HG03354 (cell line): ENCODE measurements around the gene GYS2.
"Not testable (repeated sequence)": the region's sequence is repeated elsewhere in the genome, so short reads cannot be mapped to it uniquely, and the experiment has no call there.

ENCODE experiments used
- ATAC-seq: cut with Tn5 transposase; IDR thresholded peaks from one replicate; pipeline ENCODE4 v1.9.1; 2021; ENCODE audit warnings: mild to moderate bottlenecking; ENCODE audit not compliant: unreplicated experiment, poor library complexity, severe bottlenecking

Gene GYS2

DNA sequence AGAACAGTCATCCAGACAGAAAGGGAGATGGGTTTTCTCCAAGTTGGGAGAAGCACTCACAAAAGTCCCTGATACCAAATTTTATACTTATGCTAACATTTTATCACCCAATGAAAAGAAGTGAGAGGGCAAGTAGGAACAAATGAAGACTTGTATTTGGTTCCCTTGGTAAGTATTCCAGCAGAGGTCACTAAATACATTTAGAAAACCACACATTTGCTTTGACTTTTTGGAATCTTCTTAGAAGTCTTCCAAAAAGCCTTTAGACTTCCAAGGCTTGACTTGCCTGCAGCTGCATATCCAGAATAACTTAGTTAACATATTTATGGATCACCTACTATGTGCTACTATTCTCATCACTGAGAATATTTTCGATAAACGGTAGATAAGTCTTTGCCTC, 3.1 kb upstream of the GYS2 start:
- no peak for ATAC-seq

DNA sequence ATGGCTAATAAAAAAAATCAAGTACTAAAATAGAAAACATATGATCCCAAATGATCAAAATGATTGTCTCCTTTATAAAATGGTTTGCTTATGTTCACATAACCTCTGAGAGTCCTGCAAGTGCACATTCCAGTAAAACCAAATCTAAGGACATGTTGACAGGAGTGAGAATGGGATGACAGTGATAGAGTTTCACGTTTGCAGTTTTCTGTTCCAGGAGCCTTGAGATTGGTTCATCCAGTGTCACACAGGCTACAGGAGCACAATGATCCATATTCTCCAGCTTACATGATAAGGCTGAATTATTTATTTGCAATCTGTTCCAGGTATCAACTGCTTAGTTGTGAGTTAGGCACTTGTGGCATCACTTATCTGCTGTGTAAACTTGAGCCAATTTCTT, 1.5 kb upstream of the GYS2 start:
- no peak for ATAC-seq

DNA sequence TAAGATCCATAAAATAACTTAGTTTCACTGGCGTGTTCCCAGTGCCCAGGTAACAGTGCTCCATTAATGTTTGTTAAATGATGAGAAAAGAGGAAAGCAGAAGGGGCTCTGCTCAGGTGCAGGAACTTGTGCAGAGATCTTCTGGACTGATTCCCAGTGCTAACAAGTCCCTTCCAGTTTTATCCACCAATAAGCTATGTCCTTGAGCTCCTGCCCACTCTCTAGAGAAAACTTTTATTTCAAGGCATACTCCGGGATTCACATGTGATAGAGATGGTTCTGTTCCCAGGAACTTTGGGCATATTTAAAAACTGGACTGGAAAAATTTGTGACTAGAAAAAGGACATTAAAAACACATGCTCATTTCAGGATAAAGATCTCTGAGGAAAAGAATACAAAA, 1.9 kb downstream of the GYS2 start:
- no peak for ATAC-seq

DNA sequence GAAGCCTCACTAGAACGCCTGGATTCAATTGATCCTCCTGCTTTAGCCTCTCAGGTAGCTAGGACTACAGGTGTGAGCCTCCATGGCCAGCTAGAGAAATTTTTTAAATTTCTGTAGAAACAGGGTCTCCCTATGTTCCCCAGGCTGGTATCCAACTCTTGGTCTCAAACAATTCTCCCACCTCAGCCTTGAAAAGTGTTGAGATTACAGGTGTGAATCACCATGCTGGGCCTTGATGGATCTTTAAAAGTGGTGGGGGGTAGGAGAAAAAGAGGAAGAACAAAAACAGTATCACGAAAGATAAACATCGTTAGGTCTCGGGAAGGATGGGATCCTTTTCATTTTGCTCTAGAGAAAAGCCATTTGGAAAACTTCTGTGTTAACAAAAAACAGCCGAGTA, 4.5 kb downstream of the GYS2 start:
- ATAC-seq, result no peak

DNA sequence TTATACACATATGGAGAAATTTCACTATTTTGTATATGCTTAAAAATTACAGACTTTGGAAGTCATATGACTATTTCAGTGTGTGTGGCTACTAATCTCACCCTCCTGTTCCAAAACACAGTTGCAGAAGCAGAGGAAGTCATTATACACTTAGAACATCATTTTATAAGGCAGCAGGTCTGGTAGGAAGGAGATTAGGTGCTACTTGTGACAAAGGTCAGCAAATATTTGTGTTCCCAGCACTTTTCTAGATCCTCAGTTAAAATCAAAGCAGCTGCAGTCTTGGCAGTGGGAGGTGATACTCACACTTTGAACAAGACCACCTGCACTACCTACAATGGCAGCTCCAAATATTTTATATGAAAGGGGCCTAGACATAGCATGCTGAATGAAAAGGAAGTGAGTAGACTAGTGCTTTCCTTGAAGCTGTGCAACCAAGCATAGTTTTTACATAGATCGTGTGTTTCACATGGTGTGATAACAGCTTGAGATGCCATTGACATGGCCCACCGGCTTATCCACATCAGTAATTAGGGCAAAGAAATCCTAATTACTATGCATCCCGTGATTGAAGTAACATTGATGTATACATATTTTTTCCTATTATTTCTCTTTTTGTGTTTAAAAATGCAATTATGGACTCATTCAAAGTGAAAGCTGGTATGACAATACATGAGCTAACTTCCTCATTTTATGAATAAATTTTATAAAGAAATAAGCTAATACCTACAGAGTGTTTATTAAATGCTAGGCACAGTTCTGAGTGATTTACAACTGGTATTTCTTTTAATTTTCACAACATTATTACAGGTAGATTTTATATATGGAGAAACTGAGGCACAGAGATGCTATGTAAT, 5.3 kb downstream of the GYS2 start:
- no peak for ATAC-seq

DNA sequence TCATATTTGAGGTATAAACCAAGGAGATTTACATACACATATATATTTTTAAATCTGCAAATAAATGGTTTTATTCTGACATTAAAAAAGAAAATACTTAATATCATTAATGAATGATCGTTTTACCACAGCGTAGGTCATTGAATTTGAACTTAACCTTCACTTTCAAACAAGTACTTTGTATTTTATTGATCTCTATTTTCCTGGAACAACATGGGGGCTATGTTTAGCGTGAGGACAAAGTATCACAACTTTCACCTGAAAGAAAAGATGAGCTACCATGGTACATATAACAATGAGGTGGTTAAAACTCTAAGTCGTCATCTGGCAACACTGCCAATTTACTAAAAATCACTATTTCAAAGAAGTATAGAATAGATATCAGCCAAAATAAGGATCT, 6.0 kb downstream of the GYS2 start:
- ATAC-seq, result no peak

DNA sequence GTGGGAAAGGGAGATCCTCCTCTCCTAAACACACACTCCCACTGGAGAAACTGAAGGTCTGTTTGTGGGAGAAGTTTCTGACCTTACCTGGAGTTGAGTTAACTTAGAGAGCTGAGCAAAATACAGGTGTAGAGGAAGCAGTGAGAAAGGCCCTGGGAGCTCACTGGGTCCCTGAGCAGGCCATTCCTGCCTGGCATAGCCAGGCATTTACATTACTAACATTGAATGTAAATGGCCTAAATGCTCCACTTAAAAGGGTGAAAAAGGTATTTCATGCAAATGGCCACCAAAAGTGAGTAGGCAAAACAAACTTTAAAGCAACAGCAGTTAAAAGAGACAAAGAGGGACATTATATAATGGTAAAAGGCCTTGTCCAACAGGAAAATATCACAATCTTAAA, 9.3 kb downstream of the GYS2 start:
- ATAC-seq, result not testable (repeated sequence)

DNA sequence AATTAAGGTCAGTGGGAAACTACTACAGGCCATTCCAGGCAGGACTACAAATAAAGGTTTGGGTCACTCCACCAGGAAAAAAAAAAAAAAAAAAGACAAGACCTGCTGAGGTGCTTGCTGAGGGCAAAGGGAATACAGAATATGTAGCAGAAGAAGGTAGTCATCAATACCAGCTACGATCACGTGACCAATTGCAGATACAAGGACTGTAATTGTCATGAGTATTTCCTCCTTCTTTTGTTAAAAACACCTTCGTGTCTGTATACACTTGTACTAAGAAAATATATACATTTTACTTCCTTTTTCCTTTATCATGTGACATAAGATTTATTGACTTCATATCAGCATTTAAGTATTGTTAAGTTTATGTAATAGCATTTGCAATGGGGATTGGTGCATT, 19.2 kb downstream of the GYS2 start:
- no peak for ATAC-seq

DNA sequence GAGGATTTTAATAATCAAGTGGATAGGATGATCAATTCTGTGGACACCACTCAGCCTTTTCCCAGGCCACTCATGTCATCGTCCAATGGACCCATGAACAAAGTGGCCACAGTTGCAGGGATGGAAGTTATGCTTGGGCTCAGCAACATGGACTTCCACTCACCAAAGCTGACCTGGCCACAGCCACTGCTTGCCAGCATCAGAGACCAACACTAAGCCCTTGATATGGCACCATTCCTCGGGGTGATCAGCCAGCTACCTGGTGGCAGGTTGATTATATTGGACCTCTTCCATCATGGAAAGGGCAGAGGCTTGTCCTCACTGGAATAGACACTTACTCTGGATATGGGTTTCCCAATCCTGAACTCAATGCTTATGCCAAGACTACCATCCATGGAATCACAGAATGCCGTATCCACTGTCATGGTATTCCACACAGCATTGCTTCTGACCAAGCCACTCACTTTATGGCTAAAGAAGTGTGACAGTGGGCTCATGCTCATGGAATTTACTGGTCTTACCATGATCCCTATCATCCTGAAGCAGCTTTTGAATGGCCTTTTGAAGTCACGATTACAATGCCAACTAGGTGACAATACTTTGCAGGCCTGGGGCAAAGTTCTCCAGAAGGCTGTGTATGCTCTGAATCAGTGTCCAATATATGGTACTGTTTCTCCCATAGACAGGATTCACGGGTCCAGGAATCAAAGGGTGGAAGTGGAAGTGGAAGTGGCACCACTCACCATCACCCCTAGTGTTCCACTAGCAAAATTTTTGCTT, 20.1 kb downstream of the GYS2 start:
- not testable (repeated sequence) for ATAC-seq

DNA sequence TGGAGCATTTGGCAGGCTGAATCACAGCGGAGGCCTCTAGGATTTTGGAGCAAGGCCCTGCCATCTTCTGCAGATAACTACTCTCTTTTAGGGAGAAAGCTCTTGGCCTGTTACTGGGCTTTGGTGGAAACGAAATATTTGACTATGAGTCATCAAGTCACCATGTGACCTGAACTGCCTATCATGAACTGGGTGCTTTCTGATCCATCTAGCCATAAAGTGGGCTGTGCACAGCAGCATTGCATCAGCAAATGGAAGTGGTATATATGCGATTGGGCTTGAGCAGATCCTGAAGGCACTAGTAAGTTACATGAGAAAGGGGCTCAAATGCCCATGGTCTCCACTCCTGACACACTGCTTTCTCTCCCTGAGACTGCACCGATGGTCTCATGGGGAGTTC, 21.1 kb downstream of the GYS2 start:
- no peak for ATAC-seq

DNA sequence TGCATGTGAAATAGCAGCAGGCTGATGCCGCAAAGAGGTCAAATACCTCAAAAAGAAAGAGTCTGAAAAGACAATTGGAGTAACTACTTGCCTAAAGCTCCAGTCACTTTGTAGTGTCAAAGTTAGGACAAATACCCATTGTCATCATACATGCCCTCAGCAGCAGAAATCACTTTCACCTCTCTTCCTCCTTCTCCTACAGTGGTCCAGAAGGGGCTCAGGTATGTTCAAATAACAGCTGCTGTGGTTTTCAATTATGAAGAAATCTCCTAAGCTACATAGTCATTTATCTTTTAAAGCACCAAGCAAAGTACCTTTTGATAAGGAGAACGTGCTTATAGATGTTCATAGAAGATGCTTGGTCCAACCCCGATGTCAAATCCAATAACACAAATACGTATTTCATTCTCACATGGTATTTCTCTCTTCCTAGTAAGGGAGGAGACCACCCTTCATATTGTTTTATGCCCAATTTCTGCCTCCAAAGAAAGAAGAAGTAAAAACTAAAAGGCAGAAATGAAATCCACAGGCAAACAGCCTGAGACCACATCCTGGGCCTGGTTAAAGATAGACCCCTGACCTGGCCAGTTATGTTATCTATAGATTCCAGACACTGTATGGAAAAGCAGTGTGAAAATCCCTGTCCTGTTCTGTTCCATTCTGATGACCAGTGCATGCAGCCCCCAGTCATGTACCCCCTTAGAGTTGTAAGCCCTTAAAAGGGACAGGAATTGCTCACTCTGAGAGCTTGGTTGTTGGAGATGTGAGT, 23.7 kb downstream of the GYS2 start:
- no peak for ATAC-seq

DNA sequence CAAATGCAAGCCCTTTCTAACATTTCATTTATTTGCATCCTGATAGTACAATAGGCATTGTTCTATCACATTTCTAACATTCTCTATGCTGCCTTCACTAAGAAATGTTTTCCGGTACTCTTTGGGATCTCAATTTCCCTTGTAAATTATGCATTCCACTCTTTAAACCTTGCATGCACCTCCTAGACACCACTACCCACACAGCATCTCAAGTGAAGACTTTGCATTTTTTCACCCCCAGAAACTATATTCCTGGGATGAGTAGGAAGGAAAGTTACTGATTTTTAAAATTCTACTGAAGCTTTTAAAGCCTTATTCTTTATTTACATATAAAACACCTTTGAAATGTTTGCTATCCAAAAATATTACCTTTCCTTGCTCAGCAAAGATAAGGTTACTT, 27.1 kb downstream of the GYS2 start:
- no peak for ATAC-seq

DNA sequence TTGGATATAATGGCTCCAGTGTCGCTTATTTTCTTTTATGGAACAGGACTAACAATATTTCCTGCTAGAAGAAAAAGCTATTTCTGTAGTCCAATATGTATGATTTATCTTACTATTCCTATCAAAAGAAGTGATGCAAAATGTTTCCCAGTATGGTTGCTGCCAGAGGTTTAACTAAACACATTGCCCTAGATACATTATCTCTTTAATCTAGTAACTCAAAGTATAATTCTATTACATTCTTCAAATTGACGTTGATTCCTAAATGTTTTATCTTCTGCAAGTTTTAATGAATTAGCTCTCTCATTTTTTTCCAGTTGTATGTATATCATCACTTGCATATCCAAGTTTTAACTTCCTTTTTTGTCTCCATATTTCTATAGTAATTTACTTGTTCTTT, 28.2 kb downstream of the GYS2 start:
- ATAC-seq, result no peak

DNA sequence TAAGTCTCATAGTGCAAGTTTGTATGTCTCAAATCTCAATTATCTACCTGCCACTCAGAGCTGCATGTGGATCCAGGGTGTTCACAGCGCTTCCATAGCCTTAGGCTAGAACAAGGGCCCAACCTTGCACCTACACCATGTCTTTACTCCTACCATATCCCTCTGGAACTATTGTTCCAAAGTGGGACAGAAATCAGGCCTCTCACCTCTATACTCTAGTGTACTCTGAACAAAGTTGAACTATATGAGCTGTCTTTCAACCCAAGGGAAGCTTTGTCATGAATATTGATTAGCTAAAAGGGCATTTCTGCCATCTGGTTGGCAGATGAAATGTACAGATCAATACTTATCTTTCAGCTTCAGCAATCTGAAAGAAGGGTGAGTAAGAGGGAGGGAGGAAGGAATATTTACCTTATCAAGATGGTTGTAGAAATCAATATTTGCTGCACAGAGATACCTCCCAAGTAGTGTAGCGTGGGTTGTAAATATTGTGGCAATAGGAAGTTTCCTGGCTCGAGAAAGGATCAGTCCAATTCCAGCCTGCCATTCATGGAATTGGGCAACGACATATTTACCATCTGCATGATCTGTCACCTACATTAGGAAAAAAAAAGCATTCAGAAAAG, 30.8 kb downstream of the GYS2 start:
- ATAC-seq, result no peak

DNA sequence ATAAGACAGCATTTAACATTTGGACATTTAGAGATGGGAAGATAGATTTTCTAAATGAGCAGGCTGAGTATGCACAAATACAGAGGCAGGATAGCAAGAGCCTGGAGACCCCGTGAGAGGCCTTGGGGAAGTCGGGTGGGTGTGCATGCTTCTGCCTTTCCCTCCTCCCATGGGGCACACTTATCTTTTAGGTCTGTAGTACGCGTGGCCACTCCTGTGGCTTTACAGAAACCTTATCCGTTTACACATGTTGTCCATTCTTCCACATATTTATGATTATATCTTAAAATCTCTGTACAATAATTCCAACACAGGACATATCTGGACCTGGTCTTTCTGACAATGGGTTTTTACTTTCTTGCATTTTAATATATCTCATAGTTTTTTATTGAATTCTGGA, 33.6 kb downstream of the GYS2 start:
- no peak for ATAC-seq

DNA sequence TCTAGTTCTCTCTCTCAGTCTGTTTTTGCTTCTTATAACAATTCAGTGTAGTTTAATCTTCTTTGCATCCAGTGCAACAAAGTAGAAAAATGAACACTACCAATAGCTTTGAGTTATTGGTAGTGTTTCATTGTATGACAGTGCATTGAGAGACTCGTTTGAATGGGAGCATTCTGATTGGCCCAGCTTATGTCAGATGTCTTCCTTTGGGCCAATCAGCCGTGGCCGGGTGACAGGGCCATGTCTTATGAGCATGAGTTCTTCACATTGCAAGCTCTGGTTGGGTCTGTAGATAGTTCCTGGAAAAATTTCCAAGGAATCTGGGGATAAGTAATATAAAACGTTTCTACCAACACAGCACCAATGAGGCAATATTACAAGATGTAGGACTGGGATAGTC, 36.5 kb downstream of the GYS2 start:
- ATAC-seq, result no peak

DNA sequence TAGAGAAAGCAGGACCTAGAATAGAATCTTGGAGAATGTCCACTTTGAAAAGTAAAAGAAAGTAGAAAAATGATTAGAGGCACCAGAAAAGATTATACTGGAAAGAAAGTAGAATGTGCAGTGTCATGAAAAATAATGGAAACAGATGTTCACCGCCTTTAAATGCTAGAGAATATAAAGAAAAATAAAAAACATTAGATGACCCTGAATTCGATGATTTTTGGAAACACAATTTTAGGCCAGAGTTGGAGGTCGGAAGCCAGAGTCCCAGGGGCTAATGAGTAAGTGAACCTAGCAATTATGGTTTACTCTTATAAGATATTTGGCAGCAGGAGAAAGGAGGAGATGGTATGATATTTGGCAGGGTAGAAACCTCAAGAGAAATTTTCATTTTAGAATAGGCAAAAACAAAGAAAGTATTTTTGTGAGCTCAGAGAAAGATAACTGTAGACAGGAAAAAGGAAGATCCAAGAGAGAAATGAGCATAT, 37.7 kb downstream of the GYS2 start:
- no peak for ATAC-seq

DNA sequence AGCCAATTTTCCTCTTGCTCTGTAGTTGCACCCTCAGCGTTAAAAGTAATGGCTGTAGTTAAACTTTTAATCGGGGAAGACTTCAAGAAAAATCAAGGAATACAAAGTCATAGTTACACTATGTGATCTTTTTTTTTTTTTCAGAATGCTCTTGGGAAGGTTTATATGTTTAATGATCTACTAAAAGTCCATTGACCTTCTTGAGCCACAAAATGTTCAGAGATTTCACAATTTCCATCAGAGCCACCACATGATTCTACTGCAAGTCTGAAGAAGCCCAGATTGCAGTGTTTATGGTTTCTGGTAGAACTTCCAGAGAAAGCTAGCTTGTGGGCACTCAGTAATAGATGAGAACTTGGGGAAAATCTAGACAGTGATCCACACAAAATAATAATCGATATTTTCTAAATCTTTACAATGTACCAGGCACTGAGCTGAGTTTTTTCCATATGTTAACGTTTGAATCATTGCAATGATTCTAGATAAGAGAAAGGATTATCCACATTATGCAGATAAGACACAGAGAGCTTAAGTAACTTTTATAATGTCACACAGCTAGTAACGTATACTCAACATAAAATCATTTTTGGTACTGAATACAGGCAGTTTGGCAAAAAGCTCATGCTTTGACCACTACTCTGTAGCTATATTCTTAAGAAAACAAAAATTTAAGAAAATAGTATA, 38.3 kb downstream of the GYS2 start:
- ATAC-seq, result no peak

DNA sequence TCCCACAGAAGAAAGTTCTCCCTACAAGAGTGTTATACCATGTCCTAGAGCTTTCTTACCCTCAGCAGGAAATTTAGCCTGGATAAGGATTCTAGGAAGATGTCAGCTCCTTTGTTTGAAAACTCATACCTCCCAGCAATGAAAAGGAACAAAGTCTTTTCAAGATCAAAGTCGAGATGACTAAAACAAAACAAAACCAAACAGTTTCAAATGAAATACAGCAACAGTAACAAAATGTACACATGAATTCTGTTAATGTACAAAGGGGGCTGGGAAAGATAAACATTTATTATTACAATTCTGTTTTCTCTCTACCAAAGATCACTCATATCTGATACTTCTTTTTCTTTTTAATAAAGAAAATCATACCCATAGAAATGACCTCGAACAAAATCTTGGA, 41.8 kb downstream of the GYS2 start:
- ATAC-seq, result no peak
